GDM1 (cell line): ENCODE results near the gene ORC2.
"Not testable (repeated sequence)": the region's sequence is repeated elsewhere in the genome, so short reads cannot be mapped to it uniquely, and the experiment has no call there.

Experiments
- DNase-seq: peaks from one replicate; lab custom pipeline; 2025; lab: John Stamatoyannopoulos, UW

Gene ORC2

DNA sequence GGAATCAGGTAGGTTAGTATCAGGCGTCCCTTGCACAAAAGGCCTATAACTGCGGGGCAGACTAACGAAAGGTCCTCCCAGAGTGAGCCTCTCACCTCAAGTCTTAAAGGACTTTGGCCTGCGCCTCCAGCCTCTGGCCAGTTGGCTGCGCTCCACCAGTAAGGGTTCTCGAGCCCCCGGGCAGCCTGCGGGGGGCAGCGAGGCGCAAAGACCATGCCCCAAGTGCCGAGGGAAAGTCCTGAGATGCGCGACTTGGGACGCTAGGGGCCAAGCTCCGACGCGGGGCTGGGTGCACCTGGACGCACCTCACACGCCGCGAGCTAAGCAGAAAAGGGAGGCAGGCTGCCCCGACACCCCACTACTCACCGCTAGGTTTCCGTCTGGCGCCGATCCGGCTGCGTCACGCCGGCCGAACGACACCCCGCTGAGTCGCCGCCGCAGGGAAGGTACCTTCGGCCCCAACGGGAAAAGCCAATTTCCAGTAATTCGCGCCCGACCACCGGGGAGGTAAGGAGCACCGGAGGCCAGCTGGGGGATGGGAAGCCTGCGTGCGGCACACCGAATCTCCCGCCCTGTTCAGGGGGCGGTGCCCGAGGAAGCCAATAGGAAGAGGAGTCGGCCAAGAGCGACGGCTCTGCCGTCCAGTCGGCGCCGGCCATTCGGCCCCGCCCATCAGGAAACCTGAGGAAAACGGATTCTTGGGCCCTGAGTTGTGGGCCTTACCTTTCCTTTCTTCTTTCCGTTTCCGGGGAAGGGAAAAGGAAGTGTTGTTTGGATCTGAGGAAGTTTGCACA lies at the start of gene ORC2:
ORC2 (minus strand) TSS at position 537 of the 794 bp plus-strand sequence. CDS start 5,537 bp downstream, outside the sequence.
- peak; percentile 91 for DNase-seq

DNA sequence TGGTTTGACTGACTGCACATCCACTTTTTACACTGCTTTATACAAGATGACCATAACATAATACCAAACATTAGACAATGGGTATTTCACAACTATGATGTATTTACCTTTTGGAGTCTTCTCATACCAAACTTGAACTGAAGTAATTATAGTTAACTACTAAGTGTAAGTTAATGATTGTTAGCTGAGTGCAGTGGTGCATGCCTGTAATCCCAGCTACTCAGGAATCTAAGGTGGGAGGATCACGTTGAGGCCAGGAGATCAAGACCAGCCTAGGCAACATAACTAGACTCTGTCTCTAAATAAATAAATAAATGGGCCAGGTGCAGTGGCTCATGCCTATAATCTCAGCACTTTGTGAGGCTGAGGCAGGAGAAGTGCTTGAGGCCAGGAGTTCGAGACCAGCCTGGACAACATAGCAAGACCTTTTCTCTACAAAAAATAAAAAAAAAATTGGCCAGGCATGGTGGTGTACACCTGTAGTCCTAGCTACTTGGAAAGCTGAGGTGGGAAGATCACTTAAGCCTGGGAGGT lies 44.9 kb upstream of the ORC2 start:
- DNase-seq = no peak

DNA sequence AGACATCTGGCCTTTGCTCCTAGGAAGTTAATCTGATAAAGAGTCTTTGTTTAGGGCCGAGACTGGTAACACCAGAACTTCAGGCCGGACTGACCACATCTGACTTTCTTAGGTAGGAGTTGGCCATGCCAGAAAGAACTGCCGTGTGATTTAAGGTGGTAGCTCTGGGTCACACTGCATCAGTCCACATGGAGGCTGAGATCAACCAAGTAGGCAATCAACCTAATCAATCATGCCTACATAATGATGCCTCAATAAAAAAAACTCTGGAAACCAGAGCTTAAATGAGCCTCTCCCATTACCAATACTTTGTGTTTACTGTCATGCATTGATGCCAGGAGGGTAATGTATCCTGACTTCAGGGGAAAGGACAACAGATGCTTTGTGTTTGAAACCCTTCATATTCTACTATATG lies 44.1 kb upstream of the ORC2 start:
- DNase-seq = no peak

DNA sequence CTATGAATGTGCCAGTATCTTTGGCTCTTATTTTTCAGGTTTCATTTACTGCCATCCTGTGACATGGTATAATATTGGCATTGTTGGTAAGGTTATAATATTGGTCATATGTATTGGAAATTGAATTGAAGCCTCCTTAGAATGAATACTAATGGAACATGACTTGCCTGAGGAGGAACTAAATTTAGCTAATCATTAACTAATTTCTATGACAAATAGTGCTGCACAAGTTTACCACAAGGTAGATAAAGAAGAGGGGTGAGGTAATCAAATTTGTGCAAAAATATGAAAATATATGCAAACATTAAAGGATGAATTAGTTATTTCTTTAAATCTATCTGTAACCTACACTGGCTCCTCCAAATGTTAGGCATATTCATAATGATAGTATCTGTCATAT lies 43.2 kb upstream of the ORC2 start:
- DNase-seq = no peak

DNA sequence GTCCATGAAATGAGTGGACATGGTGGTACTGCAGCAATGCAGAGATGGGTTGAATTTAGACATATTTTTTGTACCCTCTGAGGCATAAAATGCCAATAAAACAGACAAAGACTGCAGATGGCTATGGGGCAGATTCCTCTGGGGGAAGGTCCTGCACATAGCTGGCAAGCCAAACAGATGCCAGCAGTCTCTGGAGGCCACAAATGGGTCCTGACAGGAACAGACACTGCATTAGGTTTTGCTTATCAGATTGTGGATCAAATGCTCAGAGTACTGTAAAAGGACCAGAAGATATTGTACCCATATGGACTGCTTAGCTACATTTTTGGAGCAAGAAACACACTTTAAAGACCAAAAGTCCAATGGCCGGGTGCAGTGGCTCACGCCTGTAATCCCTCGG lies 40.9 kb upstream of the ORC2 start:
- DNase-seq = no peak

DNA sequence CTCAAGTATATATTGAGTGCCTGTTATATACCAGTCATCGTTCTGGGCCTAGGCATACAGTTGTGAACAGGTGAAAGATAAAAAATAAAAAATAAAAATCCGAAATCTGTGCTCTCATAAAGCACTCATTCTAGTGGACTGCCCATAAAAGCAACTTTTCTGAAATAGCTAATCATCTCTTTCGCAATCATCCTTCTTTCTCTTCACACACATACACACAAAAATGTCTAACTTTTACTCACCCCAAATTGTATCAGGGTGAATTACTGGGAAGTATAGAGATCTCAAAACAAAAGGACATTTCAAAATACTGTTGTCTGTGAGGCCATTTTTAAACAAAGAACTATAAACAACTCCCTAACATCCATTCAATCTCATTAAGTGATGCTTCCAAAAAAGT lies 29.6 kb upstream of the ORC2 start:
- DNase-seq = no peak

DNA sequence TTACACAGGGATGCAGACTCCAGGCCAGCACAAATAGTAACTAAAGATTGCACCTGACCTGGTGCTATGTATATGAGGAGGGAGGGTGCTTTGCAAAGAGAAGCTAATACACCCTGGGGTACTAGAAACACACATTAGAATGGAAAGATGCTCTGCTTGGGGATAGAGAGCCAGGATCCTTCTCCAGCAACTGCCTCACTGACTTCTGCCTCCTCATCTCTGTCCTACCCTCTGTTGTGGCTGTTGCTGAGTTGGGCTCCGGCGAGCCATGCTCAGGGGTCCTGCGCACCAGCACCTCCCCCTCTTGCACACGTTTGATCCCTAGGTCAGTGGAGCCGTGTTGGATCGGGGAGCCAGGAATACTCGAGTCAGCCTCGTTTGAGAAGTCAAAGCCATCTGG lies 23.7 kb upstream of the ORC2 start:
- DNase-seq = no peak

DNA sequence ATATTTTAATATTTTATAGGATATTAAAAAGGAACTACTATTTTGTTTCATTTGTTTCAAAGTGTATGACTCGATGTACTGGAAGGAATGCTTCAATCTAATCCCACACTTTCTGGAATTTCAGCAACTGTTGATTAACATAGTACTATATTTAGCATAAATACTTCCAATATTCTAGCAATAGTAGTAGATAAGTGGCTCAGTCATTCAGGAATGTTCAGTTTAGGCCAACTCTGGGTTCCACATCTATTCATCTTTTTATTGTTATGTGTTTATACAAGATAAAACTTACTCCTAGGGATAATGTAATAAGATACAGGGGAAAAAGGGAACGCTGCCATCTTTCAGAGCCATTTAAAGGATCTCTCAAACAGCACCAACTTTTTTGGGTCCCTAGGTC lies 22.3 kb upstream of the ORC2 start:
- DNase-seq = no peak

DNA sequence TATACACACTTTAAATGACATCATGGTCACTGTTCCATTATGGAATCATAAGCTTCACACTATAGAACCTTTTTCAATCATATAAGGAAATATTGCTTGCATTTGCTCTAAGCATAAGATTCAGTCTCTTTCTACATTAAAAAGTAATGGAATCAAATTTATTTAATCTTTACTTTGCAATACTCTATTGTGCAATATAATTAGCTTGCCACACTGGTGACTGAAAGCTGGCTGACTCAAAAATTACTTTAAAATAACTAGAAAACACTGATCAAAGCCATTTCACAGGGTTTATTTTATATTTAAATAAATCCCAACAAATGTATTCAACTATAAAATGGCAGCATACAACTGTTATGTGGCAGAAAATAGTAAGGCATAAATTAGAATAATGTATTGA lies 13.2 kb upstream of the ORC2 start:
- no peak for DNase-seq

DNA sequence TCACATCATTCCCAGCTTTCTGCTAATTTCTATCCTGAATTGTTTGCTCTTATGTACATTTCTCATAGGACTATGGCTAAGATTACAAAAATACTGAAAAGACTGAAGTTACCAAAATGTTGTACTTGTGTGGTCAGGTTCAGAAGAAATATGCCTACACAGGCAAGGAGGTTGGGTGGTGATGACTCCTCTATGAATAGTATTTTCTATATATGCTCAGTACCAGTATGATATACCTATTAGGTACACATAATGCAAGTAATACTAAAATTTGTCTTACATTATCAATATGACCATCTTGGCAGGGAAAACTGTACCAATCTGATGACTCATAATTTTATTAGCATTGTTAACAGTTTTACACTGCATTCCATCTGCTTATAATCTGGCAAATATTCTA lies 12.2 kb upstream of the ORC2 start:
- DNase-seq = no peak

DNA sequence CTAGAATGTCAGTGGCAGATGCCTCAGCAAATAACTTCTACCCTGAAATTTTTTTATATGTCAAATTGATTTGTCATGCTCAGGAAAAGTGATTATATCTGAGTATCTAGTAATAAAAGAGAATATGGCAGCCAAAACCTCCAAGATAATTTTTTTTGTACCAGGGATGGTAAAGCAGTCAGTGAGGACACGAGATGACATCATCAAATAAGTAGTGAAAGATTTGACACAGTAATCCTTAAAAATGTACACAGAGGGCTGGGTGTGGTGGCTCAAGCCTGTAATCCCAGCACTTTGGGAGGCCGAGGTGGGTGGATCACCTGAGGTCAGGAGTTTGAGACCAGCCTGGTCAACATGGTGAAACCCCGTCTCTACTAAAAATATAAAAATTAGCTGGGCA lies 6.6 kb upstream of the ORC2 start:
- not testable (repeated sequence) for DNase-seq

DNA sequence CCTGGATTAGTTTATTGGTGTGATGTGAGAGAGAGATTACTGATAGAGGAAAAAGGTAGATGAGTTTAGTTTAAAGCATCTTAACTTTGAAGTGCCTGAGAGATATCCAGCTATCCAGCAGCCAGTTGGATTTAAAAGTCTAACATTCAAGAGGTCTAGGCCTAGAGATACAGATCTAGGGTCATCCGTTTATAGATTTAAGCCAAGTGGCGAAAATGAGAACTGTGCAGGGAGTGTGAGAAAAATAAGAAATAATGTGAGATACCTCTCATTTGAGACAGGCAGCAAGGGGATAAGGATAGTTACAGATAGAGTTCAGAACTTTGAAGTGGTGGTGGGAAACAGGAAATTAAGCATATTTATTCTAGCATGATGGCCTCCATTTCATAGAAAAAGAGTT lies 5.3 kb upstream of the ORC2 start:
- DNase-seq = no peak

DNA sequence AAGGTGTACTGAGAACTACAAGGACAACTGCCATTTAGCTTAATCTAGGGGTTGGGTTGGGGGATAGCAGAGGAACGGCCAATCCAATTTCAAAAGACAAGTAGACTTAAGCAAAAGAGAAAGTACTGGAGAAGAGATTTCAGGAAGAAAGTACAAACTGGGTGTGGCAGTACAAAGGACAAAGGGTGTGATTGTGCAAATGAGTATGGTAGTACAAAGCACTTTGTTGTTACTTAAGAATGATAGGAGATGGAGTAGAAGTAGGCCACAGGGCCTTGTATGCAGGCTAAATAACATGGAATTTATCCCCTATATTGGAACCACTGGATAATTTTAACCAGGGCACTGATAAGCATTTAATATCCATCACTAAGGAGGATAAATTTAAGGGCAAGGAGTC lies 4.7 kb upstream of the ORC2 start:
- no peak for DNase-seq

DNA sequence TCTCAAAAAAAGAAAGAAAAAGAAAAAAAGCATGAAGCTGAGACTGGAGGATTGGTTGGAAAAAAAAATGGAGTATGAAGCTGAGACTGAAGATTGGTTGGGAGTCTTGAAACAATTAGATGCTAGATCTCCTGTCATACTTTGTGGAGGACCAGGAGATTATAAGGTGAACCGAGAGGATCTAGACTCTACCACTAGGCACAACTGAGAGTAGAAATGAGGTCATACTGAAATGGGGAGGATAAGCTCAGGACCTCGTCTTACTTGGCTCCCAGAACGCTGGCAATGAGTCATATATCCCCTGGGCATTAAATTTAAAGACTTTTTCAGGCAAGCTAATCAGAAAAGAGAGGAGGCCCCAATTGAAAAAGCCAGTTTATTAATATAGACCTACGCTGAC lies 3.3 kb upstream of the ORC2 start:
- DNase-seq = no peak

DNA sequence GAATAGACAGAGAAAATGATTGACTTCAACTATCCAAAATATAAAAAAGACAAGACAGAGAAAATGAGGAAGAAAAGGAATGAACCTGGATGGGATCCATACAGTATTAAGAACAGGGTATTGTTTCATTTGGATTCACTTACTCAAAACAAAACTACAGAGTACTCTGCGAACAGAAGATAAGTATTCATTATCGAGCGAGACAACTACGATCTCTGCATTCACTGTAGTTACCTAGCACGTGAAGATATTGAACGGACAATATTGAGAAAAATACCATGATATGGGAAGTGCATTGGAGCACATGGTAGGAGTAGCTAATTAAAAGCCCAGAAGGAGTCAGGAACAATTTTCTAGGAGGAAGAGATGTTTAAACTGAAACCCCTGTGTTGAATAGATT lies 1.0 kb upstream of the ORC2 start:
- no peak for DNase-seq

DNA sequence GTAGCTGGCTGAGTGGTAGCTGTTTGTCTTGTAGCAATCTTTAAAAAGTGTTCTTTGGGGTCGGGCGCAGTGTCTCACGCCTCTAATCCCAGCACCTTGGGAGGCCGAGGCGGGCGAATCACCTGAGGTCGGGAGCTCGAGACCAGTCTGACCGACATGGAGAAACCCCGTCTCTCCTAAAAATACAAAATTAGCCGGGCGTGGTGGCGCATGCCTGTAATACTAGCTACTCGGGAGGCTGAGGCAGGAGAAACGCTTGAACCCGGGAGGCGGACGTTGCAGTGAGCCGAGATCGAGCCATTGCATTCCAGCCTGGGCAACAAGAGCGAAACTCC lies 425 bp upstream of the ORC2 start:
- DNase-seq = not testable (repeated sequence)

DNA sequence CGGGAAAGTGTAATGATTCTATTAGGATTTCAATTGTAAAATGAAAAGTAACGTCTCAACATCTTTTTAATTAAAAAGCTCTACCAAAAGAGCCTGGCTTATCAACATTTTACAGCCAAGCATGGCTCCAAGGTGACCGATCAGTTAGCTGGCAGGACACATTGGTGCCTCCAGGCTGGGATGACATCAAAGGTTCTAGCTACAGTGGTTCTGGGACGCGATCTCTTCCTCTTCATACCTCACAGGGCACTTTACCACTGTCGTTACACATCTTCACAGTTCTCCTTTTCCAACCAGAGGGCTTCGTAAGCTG lies 693 bp downstream of the ORC2 start:
- no peak for DNase-seq

DNA sequence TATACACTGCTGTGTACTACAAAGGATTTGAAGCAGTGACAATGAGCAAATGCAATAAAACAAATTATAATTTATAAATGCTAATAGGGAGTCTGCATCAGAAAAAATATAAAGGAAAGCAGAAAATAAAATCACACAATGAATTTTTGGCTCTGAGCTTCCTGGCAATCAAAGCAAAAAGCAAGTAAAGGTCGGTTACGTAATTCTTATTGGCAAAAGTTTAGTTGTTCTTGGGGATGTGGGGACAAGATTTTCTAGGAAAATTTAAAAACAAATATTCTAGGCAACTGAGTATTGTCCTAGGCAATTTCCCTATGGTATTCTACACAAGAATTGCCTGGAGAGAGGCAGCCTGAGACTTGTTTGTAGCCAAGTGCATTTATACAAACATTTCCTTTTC lies 1.8 kb downstream of the ORC2 start:
- DNase-seq = no peak

DNA sequence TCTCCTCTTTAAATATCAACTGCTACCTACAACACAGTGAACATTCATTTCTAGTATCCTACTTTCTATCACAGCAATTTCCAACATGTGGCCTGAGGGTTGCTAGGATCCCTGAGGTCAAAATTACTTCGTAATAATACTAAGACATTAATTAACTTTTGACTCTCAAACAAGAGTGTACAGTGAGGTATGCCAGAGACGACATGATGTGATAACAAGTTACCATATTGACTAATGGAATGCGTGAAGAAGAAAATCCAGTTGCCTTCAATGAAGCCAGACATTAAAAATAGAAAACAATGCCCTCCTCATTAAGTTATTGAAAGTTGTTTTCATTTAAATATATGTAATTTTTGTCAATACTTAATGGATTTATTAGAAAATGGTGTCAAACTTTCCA lies 13.1 kb downstream of the ORC2 start:
- no peak for DNase-seq

DNA sequence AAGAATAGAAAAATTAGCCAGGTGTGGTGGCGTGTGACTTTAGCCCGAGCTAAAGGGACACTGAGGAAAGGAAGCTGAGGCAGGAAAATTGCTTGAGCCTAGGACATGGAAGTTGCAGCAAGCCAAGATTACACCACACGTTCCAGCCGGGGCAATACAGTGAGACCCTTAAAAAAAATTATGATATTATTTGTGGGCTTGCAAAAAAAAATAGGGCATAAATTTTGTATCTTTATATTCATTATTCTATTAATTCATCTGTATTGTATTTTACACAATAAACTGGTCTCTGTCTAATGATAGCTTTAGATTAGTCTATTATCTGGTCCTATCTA lies 18.1 kb downstream of the ORC2 start:
- no peak for DNase-seq

DNA sequence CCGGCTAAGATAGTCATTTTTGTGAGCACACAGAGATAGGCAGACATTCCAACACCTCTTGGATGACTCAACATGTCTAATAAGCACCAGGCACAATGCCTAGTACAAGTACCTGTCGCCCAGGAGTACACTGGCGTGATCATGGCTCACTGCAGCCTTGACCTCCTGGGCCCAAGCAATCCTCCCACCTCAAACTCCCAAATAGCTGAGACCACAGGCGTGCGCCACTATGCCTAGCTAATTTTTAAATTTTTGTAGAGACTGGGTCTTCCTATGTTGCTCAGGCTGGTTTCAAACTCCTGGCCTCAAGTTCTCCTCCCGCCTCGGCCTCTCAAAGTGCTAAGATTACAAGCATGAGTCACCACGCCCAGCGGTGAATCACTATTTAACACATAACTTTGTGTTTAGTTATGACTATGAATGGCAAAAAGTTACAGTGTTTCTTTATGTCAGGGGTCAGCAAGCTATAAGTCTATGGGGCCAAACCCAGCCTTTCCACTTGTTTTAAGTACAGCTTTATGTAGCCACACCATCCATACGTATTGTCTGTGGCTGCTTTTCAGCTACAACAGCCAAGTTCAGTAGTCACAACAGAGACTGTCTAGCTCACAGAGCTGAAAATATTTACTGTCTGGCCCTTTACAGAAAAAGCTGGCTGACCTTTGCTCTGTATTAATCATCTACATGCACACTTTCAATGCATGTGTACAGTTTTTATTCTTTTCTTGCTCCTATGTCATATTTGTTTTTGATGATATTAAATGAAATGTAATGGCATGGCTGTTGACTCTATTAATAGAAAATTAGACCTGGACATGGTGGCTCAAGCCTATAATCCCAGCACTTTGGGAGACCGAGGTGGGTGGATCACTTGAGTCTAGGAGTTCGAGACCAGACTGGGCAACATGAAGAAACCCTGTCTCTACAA lies 18.7 kb downstream of the ORC2 start:
- DNase-seq = no peak

DNA sequence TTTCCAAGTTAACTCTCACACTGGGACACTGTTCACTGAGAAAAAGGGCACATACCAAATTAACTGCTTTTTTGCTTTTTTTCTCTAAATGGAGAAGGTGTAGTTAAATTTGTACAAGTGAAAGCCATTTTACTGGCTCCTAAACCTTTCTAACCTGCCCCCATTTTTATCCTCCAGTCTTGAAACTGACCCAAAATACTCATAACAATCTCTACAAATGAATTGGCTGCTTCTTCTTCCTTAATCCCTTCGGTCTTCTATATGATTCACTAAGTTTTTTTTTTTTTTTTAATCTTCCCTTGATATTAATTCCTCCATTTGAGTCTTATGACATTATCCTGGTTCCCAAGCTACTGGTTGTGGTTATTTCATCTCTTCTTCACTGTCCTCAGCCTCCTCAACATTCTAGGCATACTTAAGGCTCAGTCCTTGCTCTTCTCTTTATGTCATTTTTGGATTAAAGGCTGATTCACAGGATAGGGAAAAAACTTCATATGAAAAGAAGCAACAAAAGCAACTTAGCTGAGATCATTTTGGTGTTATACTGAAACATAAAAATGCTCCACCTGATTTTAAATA lies 19.8 kb downstream of the ORC2 start:
- no peak for DNase-seq

DNA sequence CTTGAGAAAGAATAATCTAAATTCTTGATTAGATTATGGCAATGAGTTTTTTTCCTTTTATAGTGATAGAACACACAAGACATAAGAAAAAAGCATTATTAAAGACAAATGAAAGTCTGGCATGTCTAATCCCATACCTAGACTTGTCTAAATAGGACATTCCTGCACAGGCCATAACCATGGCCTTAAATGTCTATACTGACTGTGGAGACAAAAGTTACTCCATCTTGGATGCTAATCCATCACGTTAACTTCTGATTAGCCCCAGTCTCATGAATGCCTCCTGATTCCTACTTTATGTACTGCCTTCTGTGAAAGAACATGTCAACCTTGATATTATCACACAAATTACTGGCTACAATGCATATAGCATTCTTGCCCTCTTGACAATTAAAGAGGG lies 23.6 kb downstream of the ORC2 start:
- no peak for DNase-seq
